LNCAP (cell line): ENCODE data around the gene SLC12A8.
A peak's percentile ranks its signal among the peaks of the same experiment; 100 is the strongest.

Source experiments
- CTCF ChIP-seq: fragments of 450-650 bp; IDR thresholded peaks from 2 replicates; pipeline ENCODE4 v1.5.1; 2017; ENCODE audit warnings: mild to moderate bottlenecking

The SLC12A8 gene

GRCh38 chr3:125150525-125151441 lies 61.8 kb downstream of the SLC12A8 start:
- TF ChIP-seq CTCF: peak; percentile 63

GRCh38 chr3:125149462-125149861 lies 63.1 kb downstream of the SLC12A8 start:
- TF ChIP-seq CTCF: no peak

DNA sequence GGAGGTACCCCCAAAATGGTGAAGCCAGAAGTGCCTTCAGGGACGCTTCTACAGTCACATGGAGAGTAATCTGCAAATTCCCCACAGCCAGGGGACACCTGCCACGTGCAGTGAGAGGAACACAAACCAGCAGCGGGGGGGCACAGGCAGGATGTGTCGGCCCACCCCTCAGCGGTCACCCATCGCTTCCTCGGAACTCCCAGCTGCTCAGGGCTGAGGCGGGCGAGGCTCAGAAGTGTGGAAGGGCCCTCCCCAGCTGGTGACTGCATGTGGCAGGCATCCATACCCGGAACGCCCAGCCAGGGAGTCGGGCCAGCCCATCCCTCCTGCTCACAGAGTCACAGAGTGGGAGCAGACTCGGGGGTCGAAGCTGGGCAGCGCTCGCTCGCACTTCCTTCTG lies 63.7 kb downstream of the SLC12A8 start:
- TF ChIP-seq CTCF: no peak

DNA sequence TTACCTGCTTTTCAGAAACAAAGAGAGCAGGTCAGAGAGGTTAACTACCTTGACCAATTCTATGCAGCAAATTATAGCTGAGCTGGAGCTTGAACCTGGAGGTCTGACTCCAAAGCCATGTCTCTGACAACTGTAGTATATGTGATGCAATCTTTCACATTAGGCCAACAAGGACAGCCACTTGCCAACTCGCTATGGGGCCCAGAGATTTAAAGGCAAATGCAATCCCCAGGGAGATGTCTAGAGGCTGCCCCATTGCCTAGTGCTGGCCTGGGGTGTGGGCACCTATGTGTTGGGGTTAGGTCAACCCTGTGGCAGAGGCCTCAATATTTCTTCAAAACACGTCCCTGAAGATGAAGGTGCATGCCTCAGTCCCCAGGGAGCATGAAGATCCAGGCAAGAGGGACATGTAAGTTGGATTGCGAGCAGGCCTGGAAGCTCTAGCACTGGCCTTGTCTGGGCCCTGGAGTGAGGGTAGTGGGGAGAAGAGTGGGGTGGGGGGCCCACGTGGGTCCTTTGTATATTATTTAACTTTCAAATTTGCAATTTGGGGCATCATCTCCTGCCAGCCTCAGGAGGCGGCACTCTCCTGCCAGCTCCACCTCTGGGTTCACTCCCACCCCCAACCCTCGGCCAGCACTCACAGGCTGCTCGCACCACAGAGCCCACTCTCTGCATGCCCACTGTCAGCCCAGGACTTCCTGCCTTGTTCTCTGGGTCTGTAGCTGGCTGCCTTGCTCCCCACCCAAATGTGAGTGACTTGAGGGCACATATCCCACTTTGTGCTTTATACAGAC lies 64.3 kb downstream of the SLC12A8 start:
- TF ChIP-seq CTCF: no peak

GRCh38 chr3:125147491-125147820 lies 65.1 kb downstream of the SLC12A8 start:
- no peak for TF ChIP-seq CTCF

DNA sequence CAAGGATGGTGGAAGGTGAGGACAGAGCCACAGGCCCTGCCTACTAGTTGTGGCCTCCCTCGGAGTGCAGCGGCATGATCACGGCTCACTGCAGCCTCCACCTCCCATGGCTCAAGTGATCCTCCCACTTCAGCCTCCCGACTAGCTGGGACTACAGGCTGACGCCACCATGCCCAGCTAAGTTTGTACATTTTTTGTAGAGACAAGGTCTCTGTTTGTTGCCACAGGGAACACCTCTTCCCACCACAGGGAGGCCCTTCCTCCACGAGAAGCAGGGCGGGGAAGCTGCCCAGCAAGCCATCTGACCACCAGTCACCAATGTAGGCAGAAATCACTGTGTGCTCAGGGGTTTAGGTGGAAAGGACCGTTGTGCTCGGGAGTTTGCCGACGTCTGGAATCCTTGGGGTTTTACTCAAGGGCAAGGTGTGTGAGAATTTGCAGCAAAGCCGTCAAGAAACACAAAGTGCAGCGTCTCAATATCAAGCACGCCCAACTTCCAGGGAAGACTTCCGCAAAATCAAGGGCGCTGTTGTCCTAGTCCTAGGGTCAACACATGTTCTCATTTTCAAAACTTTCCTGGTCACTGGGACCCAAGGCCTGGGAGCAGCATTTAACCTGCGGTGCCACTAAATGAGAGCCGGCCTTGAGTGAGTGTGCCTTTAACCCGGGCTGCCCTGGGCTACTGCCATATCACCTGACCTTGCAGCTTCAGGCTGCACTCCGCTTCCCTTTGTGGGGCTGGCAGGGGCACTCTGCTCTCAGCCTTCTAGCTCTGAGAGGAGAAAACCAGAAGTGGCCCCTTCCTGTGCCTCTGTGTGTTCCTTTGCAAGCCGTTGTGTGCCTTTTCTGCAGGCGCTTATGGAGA lies 65.7 kb downstream of the SLC12A8 start:
- no peak for TF ChIP-seq CTCF
